IMR-90 (cell line): ENCODE measurements around the gene LRP1B.

Experiments used
- BHLHE40 ChIP-seq: fragments of 150-350 bp; IDR thresholded peaks from 2 replicates; pipeline ENCODE4 v1.6.1; 2016; ENCODE audit warnings: mild to moderate bottlenecking, low read depth, low read length
- CEBPB ChIP-seq: IDR thresholded peaks from 2 replicates; pipeline ENCODE4 v1.6.1; 2012; ENCODE audit warnings: low read depth, low read length, improper control_type of control experiment
- CHD1 ChIP-seq: IDR thresholded peaks from 2 replicates; pipeline ENCODE4 v1.6.1; 2012; ENCODE audit warnings: low read depth, low read length, improper control_type of control experiment
- CTCF ChIP-seq: conservative IDR thresholded peaks from 2 replicates; pipeline ENCODE4 v1.5.1; 2012; ENCODE audit warnings: mild to moderate bottlenecking, low read depth, low read length, improper control_type of control experiment
- ELK1 ChIP-seq: fragments of 150-350 bp; IDR thresholded peaks from 2 replicates; pipeline ENCODE4 v1.6.1; 2016; ENCODE audit warnings: low read depth, mild to moderate bottlenecking, low read length, moderate library complexity, borderline replicate concordance
- MAFK ChIP-seq: IDR thresholded peaks from 2 replicates; pipeline ENCODE4 v1.6.1; 2012; ENCODE audit warnings: low read depth, low read length, improper control_type of control experiment
- MAZ ChIP-seq: IDR thresholded peaks from 2 replicates; pipeline ENCODE4 v1.6.1; 2012; ENCODE audit warnings: low read depth, mild to moderate bottlenecking, low read length, improper control_type of control experiment, moderate library complexity, borderline replicate concordance
- MXI1 ChIP-seq: IDR thresholded peaks from 2 replicates; pipeline ENCODE4 v1.6.1; 2012; ENCODE audit warnings: low read depth, mild to moderate bottlenecking, low read length, moderate library complexity, borderline replicate concordance
- POLR2A ChIP-seq: IDR thresholded peaks from 2 replicates; pipeline ENCODE4 v1.6.1; 2012; ENCODE audit warnings: mild to moderate bottlenecking, low read depth, low read length
- RAD21 ChIP-seq: IDR thresholded peaks from 2 replicates; pipeline ENCODE4 v1.6.1; 2012; ENCODE audit warnings: low read length, improper control_type of control experiment
- RFX5 ChIP-seq: IDR thresholded peaks from 2 replicates; pipeline ENCODE4 v1.8.0; 2012; ENCODE audit warnings: low read depth, mild to moderate bottlenecking, low read length, moderate library complexity
- TF ChIP-seq, protein P1 (sequence below): fragments of 150-350 bp; IDR thresholded peaks from 2 replicates; pipeline ENCODE4 v1.6.1; 2017; ENCODE audit warnings: mild to moderate bottlenecking, antibody characterized with exemption, low read length, low read depth

DNA sequence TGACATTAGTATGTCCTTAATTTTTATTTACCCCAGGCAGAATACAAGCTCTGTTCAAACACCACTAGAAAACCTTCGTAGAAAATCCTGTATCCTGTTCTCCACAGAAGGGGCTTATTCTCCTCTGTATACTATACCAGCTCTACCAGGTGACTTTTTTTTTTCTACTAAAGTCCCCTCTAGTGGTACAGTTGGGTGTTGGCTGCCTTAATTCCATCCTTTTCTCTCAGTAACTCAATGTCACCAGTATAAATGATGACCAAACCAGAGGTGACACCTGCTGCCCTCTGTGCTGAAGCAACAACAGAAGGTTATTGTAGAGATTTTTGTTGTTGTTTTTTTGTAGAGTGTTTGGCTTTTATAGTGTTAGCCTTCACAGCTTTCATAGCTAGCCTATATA lies 1322.0 kb downstream of the LRP1B start:
- TF ChIP-seq CTCF (no peak), MAZ (no peak), POLR2A (no peak), CEBPB (no peak), RFX5 (no peak), ELK1 (no peak), CHD1 (no peak), RAD21 (no peak), MAFK (no peak), MXI1 (no peak), BHLHE40 (no peak)
- TF ChIP-seq, protein P1, sequence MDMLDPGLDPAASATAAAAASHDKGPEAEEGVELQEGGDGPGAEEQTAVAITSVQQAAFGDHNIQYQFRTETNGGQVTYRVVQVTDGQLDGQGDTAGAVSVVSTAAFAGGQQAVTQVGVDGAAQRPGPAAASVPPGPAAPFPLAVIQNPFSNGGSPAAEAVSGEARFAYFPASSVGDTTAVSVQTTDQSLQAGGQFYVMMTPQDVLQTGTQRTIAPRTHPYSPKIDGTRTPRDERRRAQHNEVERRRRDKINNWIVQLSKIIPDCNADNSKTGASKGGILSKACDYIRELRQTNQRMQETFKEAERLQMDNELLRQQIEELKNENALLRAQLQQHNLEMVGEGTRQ: no peak
